DOHH2 (cell line): Measurements from ENCODE around the gene FREM3.
"Not testable (repeated sequence)": the region's sequence is repeated elsewhere in the genome, so short reads cannot be mapped to it uniquely, and the experiment has no call there.

Experiments
- H3F3A ChIP-seq: fragments of 200-600 bp; sonication (generic), shearing (Covaris generic); 2 replicates; pipeline ENCODE4 v1.6.0; 2016; ENCODE audit warnings: antibody characterized with exemption, mild to moderate bottlenecking; ENCODE audit not compliant: control insufficient read depth, insufficient read depth
- H3K27ac ChIP-seq: fragments of 200-600 bp; sonication (generic); 2 replicates; pipeline ENCODE4 v1.5.1; 2014; ENCODE audit warnings: low read depth, mild to moderate bottlenecking, low read length, moderate library complexity
- H3K27me3 ChIP-seq: fragments of 200-600 bp; sonication (generic); 2 replicates; pipeline ENCODE4 v1.6.1; 2014; ENCODE audit warnings: mild to moderate bottlenecking, low read length, mixed read lengths; ENCODE audit not compliant: control insufficient read depth
- H3K36me3 ChIP-seq: fragments of 200-600 bp; sonication (generic); 2 replicates; pipeline ENCODE4 v1.6.1; 2014; ENCODE audit warnings: mild to moderate bottlenecking, low read length, moderate library complexity, mixed read lengths; ENCODE audit not compliant: control insufficient read depth
- H3K4me1 ChIP-seq: fragments of 200-600 bp; sonication (generic); 2 replicates; pipeline ENCODE4 v1.6.1; 2014; ENCODE audit warnings: mild to moderate bottlenecking, low read length, mixed read lengths; ENCODE audit not compliant: control insufficient read depth
- H3K4me2 ChIP-seq: fragments of 200-600 bp; sonication (generic); 2 replicates; pipeline ENCODE4 v1.6.0; 2014; ENCODE audit warnings: mild to moderate bottlenecking, low read length, moderate library complexity
- H3K4me3 ChIP-seq: fragments of 200-600 bp; sonication (generic); 2 replicates; pipeline ENCODE4 v1.5.1; 2014; ENCODE audit warnings: mild to moderate bottlenecking, low read length, mixed read lengths
- H3K79me2 ChIP-seq: fragments of 200-600 bp; sonication (generic); 2 replicates; pipeline ENCODE4 v1.6.1; 2014; ENCODE audit warnings: mild to moderate bottlenecking, low read length, mixed read lengths; ENCODE audit not compliant: control insufficient read depth
- H3K9me2 ChIP-seq: fragments of 200-600 bp; sonication (generic); replicated peaks from 2 replicates; pipeline ENCODE4 v1.6.1; 2014; ENCODE audit warnings: mild to moderate bottlenecking, low read length, mixed read lengths; ENCODE audit not compliant: control insufficient read depth
- H3K9me3 ChIP-seq: fragments of 200-600 bp; sonication (generic); 2 replicates; pipeline ENCODE4 v1.6.1; 2014; ENCODE audit warnings: antibody characterized with exemption, low read length, mixed read lengths; ENCODE audit not compliant: control insufficient read depth, insufficient read depth
- H4K20me1 ChIP-seq: fragments of 200-600 bp; sonication (generic); 2 replicates; pipeline ENCODE4 v1.6.0; 2014; ENCODE audit warnings: low read depth, mild to moderate bottlenecking, antibody characterized with exemption, low read length, moderate library complexity; ENCODE audit not compliant: control insufficient read depth, insufficient read depth
- CTCF ChIP-seq: fragments of 200-600 bp; sonication (generic); IDR thresholded peaks from one replicate; pipeline ENCODE4 v1.5.1; 2014; ENCODE audit warnings: antibody characterized with exemption, mild to moderate bottlenecking, low read depth, low read length; ENCODE audit not compliant: poor library complexity, severe bottlenecking
- EZH2phosphoT487 ChIP-seq: fragments of 200-600 bp; sonication (generic); IDR thresholded peaks from 2 replicates; pipeline ENCODE4 v1.6.1; 2017; ENCODE audit warnings: borderline replicate concordance, mild to moderate bottlenecking, antibody characterized with exemption, low read length, moderate library complexity, mixed read lengths

The FREM3 gene

DNA sequence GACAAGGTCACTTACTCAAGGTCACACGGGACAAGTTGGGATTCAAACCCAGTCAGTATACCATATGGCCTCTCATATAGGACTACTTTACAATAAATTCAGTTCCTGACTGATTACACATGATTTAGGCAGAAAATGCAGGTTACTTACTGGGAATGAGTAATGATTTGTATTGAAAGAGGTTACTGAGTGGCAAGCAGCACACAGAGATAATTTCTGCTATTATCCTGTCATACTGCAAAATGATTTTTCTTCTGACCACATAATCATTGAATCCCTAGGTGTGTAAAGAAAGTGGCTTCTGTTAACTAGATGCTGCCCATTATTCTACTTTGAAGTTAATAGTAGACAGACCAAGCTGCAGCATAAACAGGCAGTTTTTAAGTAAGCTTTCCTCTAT is 8.2 kb downstream of the FREM3 start:
- no peaks in the 10 kb centered on the region for H3K79me2 ChIP-seq
- H3K36me3 ChIP-seq, result no peaks in the 10 kb centered on the region
- H3F3A ChIP-seq, result no peaks in the 10 kb centered on the region
- no peaks in the 10 kb centered on the region for H3K27me3 ChIP-seq
- no peaks in the 10 kb centered on the region for H3K9me3 ChIP-seq
- TF ChIP-seq CTCF, result no peak
- no peak for TF ChIP-seq EZH2phosphoT487
- H3K4me3 ChIP-seq, result no peak overlapping the region
- no peak overlapping the region for H3K27ac ChIP-seq
- no peaks in the 10 kb centered on the region for H4K20me1 ChIP-seq
- H3K4me1 ChIP-seq, result no peaks in the 10 kb centered on the region
- no peaks in the 10 kb centered on the region for H3K9me2 ChIP-seq
- H3K4me2 ChIP-seq, result no peak overlapping the region

GRCh38 chr4:143679434-143679833 is 21.0 kb downstream of the FREM3 start:
- no peaks in the 10 kb centered on the region for H3K9me3 ChIP-seq
- H3K4me3 ChIP-seq, result no peak overlapping the region
- no peaks in the 10 kb centered on the region for H3K9me2 ChIP-seq
- TF ChIP-seq EZH2phosphoT487, result no peak
- no peak for TF ChIP-seq CTCF
- no peaks in the 10 kb centered on the region for H3K36me3 ChIP-seq
- H3K27ac ChIP-seq, result no peak overlapping the region
- H3K4me1 ChIP-seq, result no peaks in the 10 kb centered on the region
- no peaks in the 10 kb centered on the region for H3F3A ChIP-seq
- no peak overlapping the region for H3K4me2 ChIP-seq
- H3K27me3 ChIP-seq, result no peaks in the 10 kb centered on the region
- H3K79me2 ChIP-seq, result no peaks in the 10 kb centered on the region
- H4K20me1 ChIP-seq, result no peaks in the 10 kb centered on the region

- H3K9me2 ChIP-seq, H3K36me3 ChIP-seq: not testable (repeated sequence)
These were observed 26.8 kb downstream of the FREM3 start for GRCh38 chr4:143673629-143674028.

DNA sequence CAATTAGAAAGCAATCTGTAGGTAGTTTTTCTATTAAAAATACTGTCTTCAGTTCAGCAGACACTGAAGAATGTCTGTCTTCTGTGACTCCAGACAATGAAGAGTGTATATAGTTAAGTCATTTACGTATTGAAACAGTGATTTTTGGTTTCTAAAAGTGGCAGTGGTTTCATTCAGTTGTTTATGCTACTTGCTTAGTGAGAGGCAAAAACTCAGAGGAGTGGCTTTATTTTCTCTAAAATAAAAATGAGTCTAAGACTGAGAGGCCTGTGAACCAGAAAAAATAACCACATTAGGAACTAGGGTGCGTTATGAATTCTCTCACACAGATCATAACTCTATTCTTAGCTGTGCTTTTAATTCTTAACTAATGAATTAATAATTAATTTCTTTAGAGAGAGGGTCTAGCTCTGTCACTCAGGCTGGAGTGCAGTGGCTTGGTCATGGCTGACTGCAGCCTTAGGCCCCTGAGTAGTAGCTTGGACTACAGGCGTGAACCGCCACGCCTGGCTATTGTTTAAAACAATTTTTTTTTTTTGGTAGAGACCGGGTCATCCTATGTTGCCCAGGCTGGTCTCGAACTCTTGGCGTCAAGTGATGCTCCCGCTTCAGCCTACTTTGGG is 31.4 kb downstream of the FREM3 start:
- H3K4me1 ChIP-seq, result no peaks in the 10 kb centered on the region
- no peak overlapping the region for H3K4me2 ChIP-seq
- no peaks in the 10 kb centered on the region for H3F3A ChIP-seq
- no peaks in the 10 kb centered on the region for H3K9me3 ChIP-seq
- no peaks in the 10 kb centered on the region for H3K27me3 ChIP-seq
- H3K9me2 ChIP-seq, result no peaks in the 10 kb centered on the region
- H4K20me1 ChIP-seq, result no peaks in the 10 kb centered on the region
- H3K36me3 ChIP-seq, result no peaks in the 10 kb centered on the region
- TF ChIP-seq EZH2phosphoT487 (no peak), CTCF (no peak)
- H3K27ac ChIP-seq, result no peak overlapping the region
- H3K79me2 ChIP-seq, result no peaks in the 10 kb centered on the region
- no peak overlapping the region for H3K4me3 ChIP-seq

More at GRCh38 chr4:143673629-143674028, 26.8 kb downstream of the FREM3 start:
- not testable (repeated sequence) for H4K20me1 ChIP-seq, H3K27me3 ChIP-seq, H3K79me2 ChIP-seq, H3K4me1 ChIP-seq, H3F3A ChIP-seq, H3K27ac ChIP-seq, H3K4me2 ChIP-seq, H3K9me3 ChIP-seq, H3K4me3 ChIP-seq
